ENCODE measurements around the gene ENAM. TPM values are rescaled to one million over a fixed set of nuclear protein-coding genes. Genes with fewer than 3 reads are reported as not detected.

The ENAM gene, protein sequence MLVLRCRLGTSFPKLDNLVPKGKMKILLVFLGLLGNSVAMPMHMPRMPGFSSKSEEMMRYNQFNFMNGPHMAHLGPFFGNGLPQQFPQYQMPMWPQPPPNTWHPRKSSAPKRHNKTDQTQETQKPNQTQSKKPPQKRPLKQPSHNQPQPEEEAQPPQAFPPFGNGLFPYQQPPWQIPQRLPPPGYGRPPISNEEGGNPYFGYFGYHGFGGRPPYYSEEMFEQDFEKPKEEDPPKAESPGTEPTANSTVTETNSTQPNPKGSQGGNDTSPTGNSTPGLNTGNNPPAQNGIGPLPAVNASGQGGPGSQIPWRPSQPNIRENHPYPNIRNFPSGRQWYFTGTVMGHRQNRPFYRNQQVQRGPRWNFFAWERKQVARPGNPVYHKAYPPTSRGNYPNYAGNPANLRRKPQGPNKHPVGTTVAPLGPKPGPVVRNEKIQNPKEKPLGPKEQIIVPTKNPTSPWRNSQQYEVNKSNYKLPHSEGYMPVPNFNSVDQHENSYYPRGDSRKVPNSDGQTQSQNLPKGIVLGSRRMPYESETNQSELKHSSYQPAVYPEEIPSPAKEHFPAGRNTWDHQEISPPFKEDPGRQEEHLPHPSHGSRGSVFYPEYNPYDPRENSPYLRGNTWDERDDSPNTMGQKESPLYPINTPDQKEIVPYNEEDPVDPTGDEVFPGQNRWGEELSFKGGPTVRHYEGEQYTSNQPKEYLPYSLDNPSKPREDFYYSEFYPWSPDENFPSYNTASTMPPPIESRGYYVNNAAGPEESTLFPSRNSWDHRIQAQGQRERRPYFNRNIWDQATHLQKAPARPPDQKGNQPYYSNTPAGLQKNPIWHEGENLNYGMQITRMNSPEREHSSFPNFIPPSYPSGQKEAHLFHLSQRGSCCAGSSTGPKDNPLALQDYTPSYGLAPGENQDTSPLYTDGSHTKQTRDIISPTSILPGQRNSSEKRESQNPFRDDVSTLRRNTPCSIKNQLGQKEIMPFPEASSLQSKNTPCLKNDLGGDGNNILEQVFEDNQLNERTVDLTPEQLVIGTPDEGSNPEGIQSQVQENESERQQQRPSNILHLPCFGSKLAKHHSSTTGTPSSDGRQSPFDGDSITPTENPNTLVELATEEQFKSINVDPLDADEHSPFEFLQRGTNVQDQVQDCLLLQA
- total RNA-seq: 0.05 and 0.09 TPM in 2 replicates
- long read RNA-seq: 0 reads

DNA sequence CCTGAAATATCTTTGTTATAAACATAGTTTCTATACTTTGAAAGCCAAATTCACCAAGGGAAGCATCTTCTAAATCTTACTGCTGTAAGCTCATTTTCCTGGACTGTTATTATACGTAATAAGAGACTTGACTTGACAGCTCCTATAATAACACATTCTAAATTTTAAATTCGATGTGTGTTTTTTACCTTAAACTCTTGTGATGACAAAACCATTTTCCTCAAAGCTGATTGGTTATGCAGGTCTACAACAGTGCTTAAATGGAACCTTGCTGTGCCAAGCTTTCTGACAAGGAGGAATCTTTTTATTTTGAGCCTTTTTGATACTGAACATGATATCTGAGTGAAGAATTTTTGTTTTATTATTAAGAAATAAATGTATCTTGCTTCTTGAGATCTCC is at the start of gene ENAM:
Gene ENAM, plus strand, starts transcription at position 301 of the 400 bp plus-strand sequence. CDS start 757 bp downstream, outside the sequence.
- H3K36me3 Mint-ChIP-seq (ENCODE audit: insufficient read depth): no peaks in the 10 kb centered on the region
- no peak within 1 kb of the TSS for H3K4me3 Mint-ChIP-seq (ENCODE audit: low read depth)
- no peak for DNase-seq (ENCODE audit: low spot score, unreplicated experiment)
- no peaks in the 10 kb centered on the region for H3K27me3 Mint-ChIP-seq
- H3K27ac Mint-ChIP-seq: no peak within 1 kb of the TSS
- H3K4me1 Mint-ChIP-seq (ENCODE audit: low read depth): peaks cover 7% of the 10 kb centered on the region
- H3K9me3 Mint-ChIP-seq (ENCODE audit: low read depth): peaks cover 2% of the 10 kb centered on the region
- TF ChIP-seq, protein P1, sequence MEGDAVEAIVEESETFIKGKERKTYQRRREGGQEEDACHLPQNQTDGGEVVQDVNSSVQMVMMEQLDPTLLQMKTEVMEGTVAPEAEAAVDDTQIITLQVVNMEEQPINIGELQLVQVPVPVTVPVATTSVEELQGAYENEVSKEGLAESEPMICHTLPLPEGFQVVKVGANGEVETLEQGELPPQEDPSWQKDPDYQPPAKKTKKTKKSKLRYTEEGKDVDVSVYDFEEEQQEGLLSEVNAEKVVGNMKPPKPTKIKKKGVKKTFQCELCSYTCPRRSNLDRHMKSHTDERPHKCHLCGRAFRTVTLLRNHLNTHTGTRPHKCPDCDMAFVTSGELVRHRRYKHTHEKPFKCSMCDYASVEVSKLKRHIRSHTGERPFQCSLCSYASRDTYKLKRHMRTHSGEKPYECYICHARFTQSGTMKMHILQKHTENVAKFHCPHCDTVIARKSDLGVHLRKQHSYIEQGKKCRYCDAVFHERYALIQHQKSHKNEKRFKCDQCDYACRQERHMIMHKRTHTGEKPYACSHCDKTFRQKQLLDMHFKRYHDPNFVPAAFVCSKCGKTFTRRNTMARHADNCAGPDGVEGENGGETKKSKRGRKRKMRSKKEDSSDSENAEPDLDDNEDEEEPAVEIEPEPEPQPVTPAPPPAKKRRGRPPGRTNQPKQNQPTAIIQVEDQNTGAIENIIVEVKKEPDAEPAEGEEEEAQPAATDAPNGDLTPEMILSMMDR (IDR thresholded peaks at IDR 0.05; ENCODE audit: unreplicated experiment): no peak

DNA sequence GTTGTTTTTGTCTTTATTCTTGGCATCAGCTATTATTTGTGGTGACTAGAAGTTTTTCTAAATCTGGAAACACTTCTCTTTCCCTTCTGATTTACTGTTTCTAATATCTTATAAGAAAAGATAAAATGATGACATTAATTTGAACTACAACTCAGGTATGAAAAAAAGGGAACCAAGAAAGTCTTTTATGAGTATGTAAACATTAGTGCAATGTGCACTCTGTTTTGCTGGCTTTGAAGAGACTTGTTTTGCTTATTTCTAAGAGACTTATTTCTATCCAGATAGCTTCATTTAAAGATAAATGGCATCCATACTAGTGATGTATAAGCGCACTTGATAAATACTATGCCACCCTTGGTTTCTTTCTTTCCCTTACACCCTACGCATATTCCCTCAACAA is 46.6 kb upstream of the ENAM start:
- no peak for DNase-seq (ENCODE audit: low spot score, unreplicated experiment)
- Mint-ChIP-seq H3K4me1 (ENCODE audit: low read depth) (peaks cover 4% of the 10 kb centered on the region), H3K4me3 (ENCODE audit: low read depth) (no peak overlapping the region), H3K9me3 (ENCODE audit: low read depth) (peaks cover 15% of the 10 kb centered on the region), H3K27me3 (no peaks in the 10 kb centered on the region), H3K36me3 (ENCODE audit: insufficient read depth) (no peaks in the 10 kb centered on the region), H3K27ac (no peak overlapping the region)
- TF ChIP-seq, protein P1 (IDR thresholded peaks at IDR 0.05; ENCODE audit: unreplicated experiment): no peak

DNA sequence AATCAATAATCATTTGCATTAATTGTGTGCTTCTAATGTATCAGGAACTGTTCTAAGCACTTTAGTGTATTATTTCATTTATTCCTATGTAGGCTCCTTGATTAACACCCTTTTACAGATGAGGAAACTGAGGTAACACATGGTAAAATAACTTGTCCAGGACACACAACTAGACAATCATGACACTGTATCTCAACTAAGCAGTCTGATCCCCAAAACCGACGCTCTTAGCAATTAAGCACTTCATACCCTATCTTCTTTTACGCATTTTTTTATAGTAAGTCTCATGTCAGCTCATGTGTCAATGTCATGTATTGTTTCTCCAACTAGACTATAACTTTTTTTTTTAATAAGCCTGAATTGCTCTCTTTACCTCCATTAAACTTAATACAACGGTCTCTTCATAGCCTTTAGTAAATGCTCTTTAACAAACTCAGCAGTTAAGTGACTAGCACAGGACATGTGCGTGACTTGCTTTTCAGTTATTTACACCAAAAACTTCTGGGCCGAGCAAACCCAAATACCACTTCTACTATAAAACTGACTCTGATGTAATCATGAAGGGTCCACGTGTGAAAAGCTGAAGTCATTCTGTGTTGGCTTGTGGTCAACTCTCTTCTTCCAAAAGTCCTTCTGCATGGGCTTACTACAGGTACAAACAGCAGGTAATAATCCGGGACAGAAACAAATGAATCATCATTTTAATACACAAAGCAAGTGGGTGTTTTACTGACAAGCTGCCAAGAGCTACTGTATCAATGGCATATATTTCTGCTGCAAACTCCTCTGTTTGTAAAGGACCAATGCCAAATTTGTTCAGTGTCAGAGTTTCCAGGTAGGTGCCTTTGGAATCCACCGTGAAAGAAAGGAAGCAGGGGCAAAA is 44.4 kb upstream of the ENAM start:
- H3K27me3 Mint-ChIP-seq: no peaks in the 10 kb centered on the region
- TF ChIP-seq, protein P1 (IDR thresholded peaks at IDR 0.05; ENCODE audit: unreplicated experiment): no peak
- H3K4me3 Mint-ChIP-seq (ENCODE audit: low read depth): no peak overlapping the region
- peaks cover 7% of the 10 kb centered on the region for H3K9me3 Mint-ChIP-seq (ENCODE audit: low read depth)
- H3K4me1 Mint-ChIP-seq (ENCODE audit: low read depth): peaks cover 3% of the 10 kb centered on the region
- no peaks in the 10 kb centered on the region for H3K36me3 Mint-ChIP-seq (ENCODE audit: insufficient read depth)
- DNase-seq (ENCODE audit: low spot score, unreplicated experiment): no peak
- no peak overlapping the region for H3K27ac Mint-ChIP-seq

DNA sequence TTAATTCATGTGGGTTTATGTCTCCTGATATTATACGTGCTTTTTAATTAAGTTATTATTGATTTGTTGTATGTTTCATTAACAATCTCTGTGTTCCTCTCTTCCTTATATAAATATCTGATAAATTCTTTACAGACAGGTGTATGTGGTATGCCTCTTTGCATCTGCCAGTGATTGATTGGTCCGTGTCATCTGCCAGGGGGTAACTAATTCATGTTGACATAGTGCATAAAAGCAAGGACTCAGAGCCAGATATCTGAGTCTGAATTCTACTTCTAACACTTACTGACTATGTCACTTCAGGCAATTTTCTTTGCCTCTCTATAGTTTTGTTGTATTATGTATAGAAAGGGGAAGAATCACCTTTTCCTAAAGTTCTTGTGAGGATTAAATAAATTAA is 41.7 kb upstream of the ENAM start:
- Mint-ChIP-seq H3K27me3 (no peaks in the 10 kb centered on the region), H3K36me3 (ENCODE audit: insufficient read depth) (no peaks in the 10 kb centered on the region), H3K27ac (no peak overlapping the region), H3K4me1 (ENCODE audit: low read depth) (peaks cover 8% of the 10 kb centered on the region), H3K4me3 (ENCODE audit: low read depth) (no peak overlapping the region), H3K9me3 (ENCODE audit: low read depth) (no peaks in the 10 kb centered on the region)
- TF ChIP-seq, protein P1 (IDR thresholded peaks at IDR 0.05; ENCODE audit: unreplicated experiment): no peak
- no peak for DNase-seq (ENCODE audit: low spot score, unreplicated experiment)

All from progenitor cell of endocrine pancreas (in vitro differentiated cells).